Endothelial cell of umbilical vein (primary cell): ENCODE measurements around the gene MRNIP. TPM values are rescaled to one million over a fixed set of nuclear protein-coding genes. Genes with fewer than 3 reads are reported as not detected.

Experiments used
- BruUV-seq: library from RNA; stranded (reverse); fragments of 400-500 nt; replicated peaks from 2 replicates; lab custom pipeline; 2021; lab: Mats Ljungman, UMichigan
- CTCF ChIA-PET: fragments of 300-600, 350-600 bp; sonication (Branson Sonifier 250); formaldehyde crosslinking; loops from one replicate; lab custom pipeline; 2021; ENCODE audit warnings: antibody characterized with exemption, inconsistent platforms; lab: Charles Lee
- POLR2A ChIA-PET: fragments of 300-600, 350-600 bp; sonication (Branson Sonifier 250); formaldehyde crosslinking; loops from one replicate; lab custom pipeline; 2021; ENCODE audit warnings: antibody characterized with exemption, inconsistent platforms; lab: Charles Lee
- DNase-seq: peaks from one replicate; pipeline ENCODE4 v3.0.0-alpha.2; 2011; ENCODE audit warnings: low read depth, low spot score
- FAIRE-seq: peaks from 2 replicates; lab custom pipeline; 2011; peaks lifted over from hg19 to GRCh38; lab: Jason Lieb, UNC
- H2AFZ ChIP-seq: 2 replicates; pipeline ENCODE4 v1.6.0; 2012; ENCODE audit warnings: low read depth, low read length, control low read depth, inconsistent platforms
- H3K27ac ChIP-seq: 2 replicates; pipeline ENCODE4 v1.5.1; 2011; ENCODE audit warnings: low read depth, mild to moderate bottlenecking, control low read depth, low read length, moderate library complexity; ENCODE audit not compliant: insufficient read depth
- H3K27me3 ChIP-seq, 2 experiments: 2 replicates each; pipeline versions ENCODE4 v1.6.0 to v1.6.1; 2011; ENCODE audit warnings: low read length in 2 of 2, mixed read lengths in 1 of 2; ENCODE audit not compliant: control insufficient read depth in 2 of 2, insufficient read depth in 2 of 2
- H3K36me3 ChIP-seq, 2 experiments: 2 replicates in 1 of 2; 3 replicates in 1 of 2; pipeline ENCODE4 v1.5.1; 2011; ENCODE audit warnings: low read length in 2 of 2, mild to moderate bottlenecking in 1 of 2, moderate library complexity in 1 of 2; ENCODE audit not compliant: control insufficient read depth in 2 of 2, insufficient read depth in 2 of 2; ENCODE audit errors: extremely low read depth in 1 of 2
- H3K4me1 ChIP-seq: 3 replicates; pipeline ENCODE4 v1.5.1; 2011; ENCODE audit warnings: mild to moderate bottlenecking, low read length; ENCODE audit not compliant: control insufficient read depth, insufficient read depth; ENCODE audit errors: extremely low read depth
- H3K4me2 ChIP-seq: 2 replicates; pipeline ENCODE4 v1.6.1; 2011; ENCODE audit warnings: low read length, control low read depth, mixed read lengths; ENCODE audit not compliant: insufficient read depth
- H3K4me3 ChIP-seq, 3 experiments: fragments of 200-600 bp in 1 of 3; sonication (generic), shearing (Covaris generic) in 1 of 3; replicated peaks in 1 of 3; 2 replicates each; pipeline ENCODE4 v1.5.1; 2011 to 2016; ENCODE audit warnings: control low read depth in 3 of 3, low read length in 3 of 3, mild to moderate bottlenecking in 2 of 3, inconsistent platforms in 1 of 3, low read depth in 1 of 3, moderate library complexity in 1 of 3; ENCODE audit not compliant: insufficient read depth in 1 of 3
- H3K79me2 ChIP-seq: 2 replicates; pipeline ENCODE4 v1.6.0; 2012; ENCODE audit warnings: low read length, inconsistent platforms; ENCODE audit not compliant: control insufficient read depth, insufficient read depth
- H3K9ac ChIP-seq: replicated peaks from 2 replicates; pipeline ENCODE3; 2011; ENCODE audit warnings: low read length, control low read depth; ENCODE audit not compliant: insufficient read depth; ENCODE audit errors: extremely low read depth
- H3K9me1 ChIP-seq: replicated peaks from 3 replicates; pipeline ENCODE4 v1.6.0; 2011; ENCODE audit warnings: mild to moderate bottlenecking, low read length; ENCODE audit not compliant: control insufficient read depth, insufficient read depth; ENCODE audit errors: extremely low read depth
- H3K9me3 ChIP-seq: replicated peaks from 2 replicates; pipeline ENCODE4 v1.5.1; 2012; ENCODE audit warnings: low read length, inconsistent platforms; ENCODE audit not compliant: control insufficient read depth, insufficient read depth
- H4K20me1 ChIP-seq: replicated peaks from 2 replicates; pipeline ENCODE3; 2011; ENCODE audit warnings: mild to moderate bottlenecking, low read length; ENCODE audit not compliant: control insufficient read depth, insufficient read depth; ENCODE audit errors: extremely low read depth
- EZH2 ChIP-seq: IDR thresholded peaks from 2 replicates; pipeline ENCODE4 v1.6.1; 2012; ENCODE audit warnings: borderline replicate concordance, low read depth, mild to moderate bottlenecking, moderate library complexity, low read length, inconsistent platforms; ENCODE audit not compliant: severe bottlenecking
- FOS ChIP-seq: IDR thresholded peaks from 2 replicates; pipeline ENCODE4 v1.6.1; 2011; ENCODE audit warnings: mild to moderate bottlenecking, low read length, moderate library complexity, borderline replicate concordance; ENCODE audit not compliant: insufficient read depth
- GATA2 ChIP-seq: IDR thresholded peaks from 2 replicates; pipeline ENCODE4 v1.7.0; 2011; ENCODE audit warnings: low read depth, mild to moderate bottlenecking, moderate library complexity, mixed read lengths, low read length; ENCODE audit not compliant: insufficient read length, insufficient read depth
- JUN ChIP-seq: IDR thresholded peaks from 2 replicates; pipeline ENCODE4 v1.6.1; 2011; ENCODE audit warnings: borderline replicate concordance, low read depth; ENCODE audit not compliant: insufficient read length, insufficient read depth
- MYC ChIP-seq: IDR thresholded peaks from one replicate; pipeline ENCODE4 v1.6.1; 2011; ENCODE audit warnings: mild to moderate bottlenecking, low read depth, low read length
- POLR2A ChIP-seq: IDR thresholded peaks from 2 replicates; pipeline ENCODE4 v1.6.1; 2012; ENCODE audit warnings: low read depth, mild to moderate bottlenecking, control low read depth, low read length
- POLR2AphosphoS5 ChIP-seq: IDR thresholded peaks from 2 replicates; pipeline ENCODE4 v1.6.1; 2012; ENCODE audit warnings: low read depth, mild to moderate bottlenecking, control low read depth, low read length, moderate library complexity; ENCODE audit not compliant: insufficient read depth
- dilution Hi-C: fragments of 300-500 bp; cut with MboI; formaldehyde crosslinking; loops from one replicate; pipeline ENCODE4 v1.15.0; 2019; ENCODE audit warnings: low sequenced_read_pairs; ENCODE audit not compliant: extremely low pct_ligation_motif_present
- intact Hi-C: fragments of 100-400 bp; cut with micrococcal nuclease; formaldehyde crosslinking; loops from one replicate; pipeline ENCODE4 v1.10.0; 2022
- polyA plus RNA-seq, 4 experiments: library from polyadenylated mRNA; depleted of rRNA in 3 of 4; stranded (reverse) in 3 of 4; unstranded in 1 of 4; fragments of >200 nt; gene quantifications; 2 replicates each; pipeline versions ENCODE4 v1.2.1 to v1.2.3, GENCODE V29; 2011 to 2012; ENCODE audit warnings: missing spikeins in 1 of 4
- total RNA-seq: library from RNA; stranded (reverse); gene quantifications from 2 replicates; pipeline ENCODE4 v1.2.3, GENCODE V29; 2021
- TF ChIP-seq, protein P1 (sequence below), 2 donors: IDR thresholded peaks; 1 replicate in 1 of 2; 2 replicates in 1 of 2; pipeline ENCODE4 v1.5.1; 2011; ENCODE audit warnings: low read length in 2 of 2, mild to moderate bottlenecking in 2 of 2, moderate library complexity in 2 of 2, control low read depth in 1 of 2, inconsistent platforms in 1 of 2, low read depth in 1 of 2; ENCODE audit not compliant: insufficient read depth in 1 of 2; ENCODE audit errors: extremely low read depth in 1 of 2
- TF ChIP-seq, protein P2 (sequence below): IDR thresholded peaks from 2 replicates; pipeline ENCODE4 v1.6.1; 2011; ENCODE audit not compliant: insufficient read depth, insufficient read length

The MRNIP gene
- total and polyA plus RNA-seq, 2 donors (not counting 3 experiments of a cell fraction or from before 2014, with no cell fraction given): 17.1 to 19.1 TPM

DNA sequence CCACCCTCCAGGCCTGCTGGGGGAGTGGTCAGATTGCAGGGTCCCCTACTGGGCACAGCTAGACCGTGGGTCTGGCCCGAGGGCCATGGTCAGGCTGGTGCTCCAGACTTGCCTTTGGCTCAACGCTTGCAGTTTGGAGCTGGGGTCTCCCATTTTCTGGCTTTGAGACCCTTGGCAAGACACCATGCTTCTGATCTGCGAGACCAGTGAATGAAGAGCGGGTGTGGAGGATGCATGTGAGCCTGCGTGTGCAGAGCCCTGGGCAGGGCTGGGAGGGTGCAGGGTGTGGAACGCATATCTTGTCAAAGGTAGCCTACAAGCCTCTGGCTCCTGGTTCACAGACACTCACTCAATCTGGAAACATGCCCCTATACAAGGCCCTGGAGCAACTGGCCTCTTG, 6.1 kb upstream of the MRNIP start:
- CTCF ChIA-PET: no interaction called here
- no peak overlapping the region for H3K9ac ChIP-seq
- H3K9me1 ChIP-seq: no peaks in the 10 kb centered on the region

More for the DNA sequence above, 6.1 kb upstream of the MRNIP start:
- H3K4me3 ChIP-seq: no peak overlapping the region
- no peaks in the 10 kb centered on the region for H3K4me1 ChIP-seq
- dilution Hi-C loops: no loop called here
- no peaks in the 10 kb centered on the region for H3K79me2 ChIP-seq
- no peak for TF ChIP-seq EZH2
- TF ChIP-seq, protein P1, sequence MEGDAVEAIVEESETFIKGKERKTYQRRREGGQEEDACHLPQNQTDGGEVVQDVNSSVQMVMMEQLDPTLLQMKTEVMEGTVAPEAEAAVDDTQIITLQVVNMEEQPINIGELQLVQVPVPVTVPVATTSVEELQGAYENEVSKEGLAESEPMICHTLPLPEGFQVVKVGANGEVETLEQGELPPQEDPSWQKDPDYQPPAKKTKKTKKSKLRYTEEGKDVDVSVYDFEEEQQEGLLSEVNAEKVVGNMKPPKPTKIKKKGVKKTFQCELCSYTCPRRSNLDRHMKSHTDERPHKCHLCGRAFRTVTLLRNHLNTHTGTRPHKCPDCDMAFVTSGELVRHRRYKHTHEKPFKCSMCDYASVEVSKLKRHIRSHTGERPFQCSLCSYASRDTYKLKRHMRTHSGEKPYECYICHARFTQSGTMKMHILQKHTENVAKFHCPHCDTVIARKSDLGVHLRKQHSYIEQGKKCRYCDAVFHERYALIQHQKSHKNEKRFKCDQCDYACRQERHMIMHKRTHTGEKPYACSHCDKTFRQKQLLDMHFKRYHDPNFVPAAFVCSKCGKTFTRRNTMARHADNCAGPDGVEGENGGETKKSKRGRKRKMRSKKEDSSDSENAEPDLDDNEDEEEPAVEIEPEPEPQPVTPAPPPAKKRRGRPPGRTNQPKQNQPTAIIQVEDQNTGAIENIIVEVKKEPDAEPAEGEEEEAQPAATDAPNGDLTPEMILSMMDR (IDR thresholded peaks at IDR 0.05; ENCODE audit: extremely low read depth in 1 of 2, insufficient read depth in 1 of 2, low read depth in 1 of 2, low read length in 2 of 2): no peak
- no peak for TF ChIP-seq JUN
- TF ChIP-seq, protein P2, sequence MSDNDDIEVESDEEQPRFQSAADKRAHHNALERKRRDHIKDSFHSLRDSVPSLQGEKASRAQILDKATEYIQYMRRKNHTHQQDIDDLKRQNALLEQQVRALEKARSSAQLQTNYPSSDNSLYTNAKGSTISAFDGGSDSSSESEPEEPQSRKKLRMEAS: no peak
- no peak for TF ChIP-seq MYC
- no peak for TF ChIP-seq POLR2A
- no peak for TF ChIP-seq FOS
- no peak for TF ChIP-seq GATA2
- no peak for TF ChIP-seq POLR2AphosphoS5
- no peaks in the 10 kb centered on the region for H4K20me1 ChIP-seq
- H3K27me3 ChIP-seq: no peaks in the 10 kb centered on the region
- peaks cover 4 to 51% of the 10 kb centered on the region in 2 experiments for H3K36me3 ChIP-seq
- DNase-seq: no peak
- intact Hi-C loops: no loop called here
- no peaks in the 10 kb centered on the region for H3K9me3 ChIP-seq
- BruUV-seq: no TSS peak
- no peak overlapping the region for H3K27ac ChIP-seq
- no peak for FAIRE-seq
- POLR2A ChIA-PET: no interaction called here
- H3K4me2 ChIP-seq: no peak overlapping the region
- no peak overlapping the region for H2AFZ ChIP-seq
